Embryonic facial prominence (tissue), 1 donor: Measurements from ENCODE around the gene ARPC4.

Source experiments
- DNase-seq: peaks from one replicate; pipeline ENCODE4 v3.0.0-alpha.2; 2016; ENCODE audit errors: extremely low spot score

ARPC4 gene

DNA sequence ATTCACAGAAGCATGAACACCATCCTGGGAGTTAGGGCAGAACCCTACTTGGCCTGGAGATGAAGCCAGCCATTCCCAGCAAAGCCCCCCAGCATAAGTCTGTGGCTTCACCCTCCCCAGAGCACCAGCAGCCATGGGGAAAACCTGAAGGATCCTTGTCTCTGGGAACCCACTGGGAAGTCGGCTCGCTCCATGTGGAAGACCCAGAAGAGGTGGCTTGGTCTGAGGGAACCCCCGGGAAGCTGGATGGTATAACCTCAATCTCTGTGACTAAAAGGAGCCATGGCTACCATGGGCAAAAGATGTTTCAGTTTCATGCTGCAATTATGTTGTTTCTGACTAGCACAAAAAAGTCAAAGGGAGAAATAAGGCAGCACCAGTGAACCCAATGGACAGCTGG, 62.7 kb downstream of the ARPC4 start:
- DNase-seq = no peak
